GM21447 (cell line): ENCODE data around the gene SKI.

ENCODE experiments used
- ATAC-seq: cut with Tn5 transposase; IDR thresholded peaks from one replicate; pipeline ENCODE4 v1.9.1; 2021; ENCODE audit not compliant: unreplicated experiment

The SKI gene

DNA sequence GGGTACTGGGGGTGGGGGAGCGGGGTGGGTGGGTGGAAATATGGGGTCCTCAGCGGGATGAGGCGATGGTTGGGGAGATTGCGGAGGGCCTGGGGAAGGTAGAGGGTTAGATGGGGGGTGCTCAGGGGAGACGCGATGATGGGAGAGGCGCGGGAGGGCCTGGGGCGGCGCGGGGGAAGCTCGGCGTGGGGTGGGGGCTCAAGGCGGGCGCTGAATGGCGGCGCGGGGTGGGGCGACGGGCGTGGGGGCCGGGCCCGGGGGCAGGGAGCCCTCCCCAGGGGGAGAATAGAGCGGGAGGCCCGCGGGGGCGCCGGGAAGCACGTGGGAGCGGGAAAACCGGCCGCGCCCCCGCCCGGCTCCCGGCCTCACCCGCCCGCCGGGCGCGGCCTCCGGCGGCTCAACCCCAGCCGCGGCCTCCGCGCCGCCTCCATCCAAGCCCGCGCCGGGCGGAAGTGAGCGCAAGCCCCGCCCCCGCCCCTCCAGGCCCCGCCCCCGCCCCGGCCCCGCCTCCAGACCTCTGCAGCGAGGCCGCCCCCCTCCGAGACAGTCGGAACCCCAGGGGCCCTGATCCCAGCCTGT lies 33.7 kb upstream of the SKI start, which contains the start of gene FAAP20:
Gene FAAP20 (minus strand): TSS at position 454 of the 579 bp plus-strand sequence. CDS start 23 bp downstream, at position 431.
- ATAC-seq: peak; percentile 41

DNA sequence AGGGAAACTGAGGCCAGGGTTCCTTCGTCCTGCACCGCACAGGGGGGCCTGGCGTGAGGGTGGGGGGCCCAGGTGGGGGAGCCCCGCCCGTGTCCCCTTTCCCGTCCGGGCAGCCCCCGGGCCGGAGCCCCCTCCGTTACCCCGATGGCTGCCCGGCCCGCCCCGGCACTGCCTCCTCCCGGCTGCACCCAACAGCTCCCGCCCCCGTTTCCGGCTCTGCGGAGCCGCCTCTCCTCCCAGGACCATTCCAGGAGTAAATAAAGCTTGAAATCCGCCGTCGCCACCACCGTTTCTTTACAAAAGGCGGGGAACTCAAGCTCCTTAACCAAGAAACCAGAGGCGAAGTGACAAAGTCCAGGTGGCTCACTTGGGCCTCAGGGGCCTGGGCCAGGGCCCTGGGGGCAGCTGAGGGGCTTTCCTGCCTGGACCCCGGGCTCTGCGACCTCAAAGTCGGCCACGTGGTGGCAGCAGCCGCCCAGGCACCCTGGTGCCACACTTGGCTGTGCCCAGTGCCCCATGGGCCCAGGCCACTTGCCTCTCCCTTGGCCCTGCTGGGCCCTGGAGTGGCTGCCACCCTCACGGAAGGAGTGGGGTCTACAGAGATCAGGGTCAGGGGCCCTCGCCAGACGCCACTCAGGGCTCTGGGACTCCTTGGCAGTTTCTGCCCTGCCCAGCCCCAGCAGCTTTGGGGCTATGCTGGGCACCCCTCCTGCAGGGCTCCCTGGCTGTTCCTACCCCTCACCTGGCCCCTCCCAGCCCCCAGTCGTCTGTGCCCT lies 33.0 kb upstream of the SKI start:
- ATAC-seq: peak; percentile 60

DNA sequence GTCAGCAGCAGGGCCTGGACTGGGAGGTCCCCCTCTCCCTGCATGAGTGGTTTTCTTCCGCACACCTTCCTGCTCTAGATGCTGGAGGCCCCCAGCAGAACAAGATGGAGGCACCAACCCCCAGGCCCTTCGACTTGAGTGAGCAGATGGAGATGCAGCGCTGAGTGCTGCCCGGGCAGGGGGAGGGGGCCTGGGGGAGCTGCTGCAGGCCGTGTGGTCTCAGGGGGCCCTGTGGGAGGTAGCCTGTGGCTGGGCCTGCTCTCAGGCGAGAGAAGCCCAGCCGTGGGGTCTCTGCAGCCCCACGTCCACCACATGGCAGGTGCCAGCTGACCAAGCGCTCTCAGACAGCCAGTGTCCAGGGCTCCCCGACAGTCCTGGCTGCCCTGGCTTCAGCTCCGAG lies 32.3 kb upstream of the SKI start:
- no peak for ATAC-seq

DNA sequence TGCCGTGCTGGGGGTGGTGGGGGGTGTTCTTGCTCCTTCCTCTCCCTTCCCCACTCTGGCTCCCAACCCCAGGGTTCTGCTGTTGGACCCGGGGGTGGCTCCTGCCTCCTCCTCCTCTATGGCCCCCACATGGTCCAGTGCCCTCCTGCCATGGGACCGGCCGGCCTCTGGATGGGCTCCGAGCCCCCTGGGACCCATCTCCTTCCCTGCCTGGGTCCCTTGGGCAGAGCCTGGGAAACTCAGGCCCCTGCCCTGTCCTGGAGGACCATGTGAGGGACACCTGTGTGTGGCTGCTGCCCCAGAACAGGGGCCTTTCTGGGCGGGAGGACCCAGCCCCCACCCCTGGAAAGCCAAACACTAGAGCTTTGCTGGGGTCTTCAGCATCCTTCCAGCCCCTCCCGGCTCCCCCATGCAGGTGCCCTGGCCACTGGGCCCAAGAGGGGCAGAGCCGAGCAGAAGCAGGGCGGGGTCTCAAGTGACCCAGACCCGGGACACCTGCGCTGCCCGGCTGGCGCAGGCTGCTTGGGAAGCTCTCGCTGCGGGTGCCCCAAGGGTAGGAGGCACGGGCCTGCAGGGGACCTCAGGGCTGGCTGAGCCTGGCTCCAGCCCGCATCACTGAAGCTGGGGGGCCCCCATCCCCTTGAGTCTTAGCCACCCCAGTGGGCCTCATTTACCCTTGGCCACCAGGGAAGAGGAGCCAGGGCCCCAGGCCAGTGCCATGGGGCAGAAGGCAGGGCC lies 31.0 kb upstream of the SKI start:
- no peak for ATAC-seq

DNA sequence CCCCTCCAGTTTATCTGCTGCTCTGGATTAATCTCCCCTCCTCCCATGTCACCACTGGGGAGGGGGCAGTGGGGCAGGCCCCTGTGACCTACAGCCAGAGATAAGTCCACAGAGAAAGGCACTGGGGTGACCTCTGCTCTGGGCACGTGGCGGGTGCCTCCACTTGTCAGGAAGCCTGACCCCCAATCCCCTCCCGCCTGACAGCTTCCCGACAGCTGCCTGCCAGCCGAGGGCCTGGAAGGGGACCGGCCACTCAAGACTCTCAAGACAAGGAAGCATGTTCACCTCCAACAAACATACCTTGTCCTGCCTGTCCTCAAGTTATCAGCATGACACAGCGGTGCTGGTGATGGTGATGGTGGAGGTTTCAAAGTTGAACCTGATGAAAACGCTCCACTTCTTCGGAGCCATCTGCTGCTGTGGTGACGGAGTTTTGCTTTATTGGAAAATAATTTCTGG lies 30.4 kb upstream of the SKI start:
- no peak for ATAC-seq

DNA sequence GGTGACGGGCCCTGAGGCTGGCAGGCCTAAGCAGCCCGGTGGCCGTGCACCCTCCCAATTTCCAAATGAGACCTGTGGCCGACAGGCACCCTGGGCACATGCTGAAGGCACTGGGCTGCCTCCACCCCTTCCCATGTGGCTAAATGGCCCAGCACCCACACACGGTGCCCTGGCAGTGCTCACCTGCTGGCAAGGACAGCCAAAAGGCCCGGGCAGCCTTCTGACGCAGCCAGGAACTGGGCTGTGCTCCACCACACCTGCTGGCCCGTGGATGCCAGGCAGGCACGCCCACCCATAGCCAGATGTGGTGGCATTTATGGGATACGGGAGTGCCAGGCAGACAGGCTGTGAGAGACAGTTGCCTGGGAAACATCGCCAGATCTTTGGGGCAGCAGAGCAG lies 29.5 kb upstream of the SKI start:
- ATAC-seq: no peak

DNA sequence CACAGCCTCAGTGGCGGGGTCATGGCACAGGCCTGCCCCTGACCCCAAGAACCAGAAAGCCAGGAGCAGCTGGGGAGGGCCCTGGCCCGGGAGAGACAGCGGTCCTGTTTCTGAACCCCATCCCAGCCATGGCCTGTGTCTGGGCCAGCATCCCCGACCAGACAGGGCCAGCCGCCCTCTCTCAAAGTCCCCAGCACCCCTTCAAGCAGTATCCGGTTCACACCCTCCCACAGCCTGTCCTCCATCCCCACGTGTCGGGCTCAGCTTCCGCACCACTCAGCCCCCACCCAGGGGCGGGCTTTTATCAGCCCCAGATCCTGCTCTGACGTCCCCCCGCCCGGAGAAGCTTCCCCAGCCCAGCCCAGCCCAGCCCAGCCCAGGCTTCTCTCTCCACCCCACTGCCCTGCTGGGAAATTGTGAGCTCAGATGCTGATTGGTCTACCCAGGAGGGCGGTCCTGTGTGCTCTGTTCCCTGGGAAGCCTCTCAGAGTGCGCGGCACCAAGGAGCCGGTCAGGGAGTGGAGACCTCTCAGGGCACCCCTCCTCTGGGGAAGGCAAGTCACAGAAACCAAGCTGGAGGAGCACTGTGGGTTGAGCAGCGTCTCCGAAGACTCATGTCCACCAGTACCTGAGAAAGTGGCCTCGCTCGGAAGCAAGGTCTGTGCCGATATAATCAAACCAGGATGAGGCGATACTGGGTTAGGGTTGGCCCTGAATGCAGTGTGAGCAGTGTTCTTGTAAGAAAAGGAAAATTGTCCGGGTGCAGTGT lies 28.9 kb upstream of the SKI start:
- peak; percentile 46 for ATAC-seq

DNA sequence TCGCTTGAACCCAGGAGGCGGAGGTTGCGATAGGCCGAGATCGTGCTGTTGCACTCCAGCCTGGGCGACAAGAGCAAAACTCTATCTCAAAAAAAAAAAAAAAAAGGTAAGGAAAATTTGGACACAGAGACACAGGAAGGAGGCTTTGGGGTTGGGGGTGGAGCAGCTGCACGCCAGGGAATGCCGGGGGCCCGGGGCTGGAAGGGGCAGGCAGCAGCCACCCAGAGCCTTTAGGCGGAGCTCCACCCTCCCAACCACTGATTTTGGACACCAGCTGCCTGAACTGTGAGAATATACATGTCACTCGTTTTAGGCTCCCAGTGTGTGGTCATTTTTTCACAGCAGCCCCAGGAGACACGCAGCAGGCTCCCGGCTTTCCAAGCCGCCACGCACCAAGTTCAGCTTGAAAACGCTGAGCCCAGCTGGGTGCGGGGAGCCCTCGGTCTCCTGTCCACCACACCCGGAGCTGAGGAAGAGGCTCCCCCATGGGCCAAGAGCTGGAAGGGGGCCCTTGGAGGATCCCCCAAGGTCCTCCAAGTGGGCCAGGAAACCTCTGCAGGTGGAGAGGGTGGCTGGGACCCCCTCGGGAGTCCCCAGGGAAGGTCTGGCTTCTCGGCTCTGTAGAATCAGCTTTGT lies 27.7 kb upstream of the SKI start:
- no peak for ATAC-seq

DNA sequence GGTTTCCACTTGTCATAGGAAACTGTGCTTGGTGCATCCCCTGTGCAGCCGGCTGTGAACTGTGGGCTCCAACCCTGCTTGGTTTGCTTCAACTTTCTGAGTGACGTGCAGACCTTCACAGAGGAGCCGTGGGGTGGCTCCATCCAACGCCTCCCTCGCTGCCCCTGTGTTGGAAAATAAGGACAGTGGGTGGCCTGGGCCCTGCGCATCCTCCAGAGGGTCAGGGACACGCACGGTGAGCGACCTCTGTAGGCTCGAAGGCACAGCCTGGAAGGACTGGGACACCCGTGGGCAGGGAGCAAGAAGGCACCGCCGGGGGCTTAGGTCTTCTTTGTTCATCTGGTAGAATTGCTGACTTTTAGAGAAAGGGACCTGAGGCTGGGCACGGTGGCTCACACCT lies 27.1 kb upstream of the SKI start:
- ATAC-seq: no peak

DNA sequence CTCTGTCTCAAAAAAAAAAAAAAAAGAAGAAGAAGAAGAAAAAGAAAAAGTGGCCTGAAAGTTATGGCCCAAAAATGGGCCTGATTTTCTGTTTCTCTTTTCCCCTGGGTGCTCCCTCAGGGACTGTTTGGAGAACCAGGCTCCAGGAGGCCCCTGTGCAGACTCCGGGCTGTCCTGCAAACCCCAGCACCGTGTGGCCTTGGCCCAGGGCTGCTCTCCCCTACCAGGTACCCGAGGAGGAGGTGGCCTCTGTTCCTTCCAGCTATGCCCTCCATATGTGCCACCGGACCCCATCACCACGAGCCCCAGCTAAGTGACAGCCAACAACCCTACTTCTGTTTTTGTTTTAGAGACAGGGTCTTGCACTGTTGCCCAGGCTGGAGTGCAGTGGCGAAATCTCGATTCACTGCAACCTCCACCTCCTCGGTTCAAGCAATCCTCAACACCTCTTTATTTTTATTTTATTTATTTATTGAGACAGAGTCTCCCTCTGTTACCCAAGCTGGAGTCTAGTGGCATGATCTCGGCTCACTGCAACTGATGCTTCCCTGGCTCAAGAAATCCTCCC lies 26.0 kb upstream of the SKI start:
- no peak for ATAC-seq

DNA sequence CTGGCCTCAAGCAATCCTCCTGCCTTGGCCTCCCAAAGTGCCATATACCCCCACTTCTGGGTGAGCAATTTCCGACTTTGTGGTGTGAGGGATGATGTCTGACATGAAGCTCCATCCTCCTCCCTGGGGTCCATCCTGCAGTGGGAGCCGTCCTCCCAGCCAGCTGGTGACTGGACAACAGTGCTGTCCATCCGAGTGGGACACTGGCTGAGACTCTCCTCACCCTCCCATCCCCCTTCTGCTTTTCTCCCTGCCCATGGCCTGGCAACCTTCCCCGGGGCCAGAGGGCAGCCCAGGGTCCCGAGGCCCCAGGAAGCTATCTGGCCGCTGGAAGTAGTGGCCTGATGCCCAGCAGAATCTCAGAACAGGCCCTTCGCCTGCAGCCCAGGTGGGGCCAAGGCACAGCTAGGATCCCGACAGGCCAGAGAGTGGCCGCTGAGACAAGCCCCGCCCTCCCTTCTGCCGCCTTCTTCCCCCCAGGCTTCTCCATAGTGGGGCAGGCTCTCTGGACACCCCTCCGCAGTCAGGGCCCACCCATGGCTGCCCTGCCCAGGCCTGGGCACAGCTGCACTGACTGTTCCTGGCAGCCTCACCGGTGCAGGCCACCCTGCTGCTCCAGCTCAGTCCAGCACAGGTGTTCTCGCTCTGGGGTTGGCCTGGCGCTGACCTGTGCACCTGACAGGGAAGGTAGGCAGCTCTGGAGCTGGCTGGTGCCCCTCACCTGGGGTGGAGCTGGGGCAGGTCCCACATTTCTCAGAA lies 25.1 kb upstream of the SKI start:
- ATAC-seq: no peak

DNA sequence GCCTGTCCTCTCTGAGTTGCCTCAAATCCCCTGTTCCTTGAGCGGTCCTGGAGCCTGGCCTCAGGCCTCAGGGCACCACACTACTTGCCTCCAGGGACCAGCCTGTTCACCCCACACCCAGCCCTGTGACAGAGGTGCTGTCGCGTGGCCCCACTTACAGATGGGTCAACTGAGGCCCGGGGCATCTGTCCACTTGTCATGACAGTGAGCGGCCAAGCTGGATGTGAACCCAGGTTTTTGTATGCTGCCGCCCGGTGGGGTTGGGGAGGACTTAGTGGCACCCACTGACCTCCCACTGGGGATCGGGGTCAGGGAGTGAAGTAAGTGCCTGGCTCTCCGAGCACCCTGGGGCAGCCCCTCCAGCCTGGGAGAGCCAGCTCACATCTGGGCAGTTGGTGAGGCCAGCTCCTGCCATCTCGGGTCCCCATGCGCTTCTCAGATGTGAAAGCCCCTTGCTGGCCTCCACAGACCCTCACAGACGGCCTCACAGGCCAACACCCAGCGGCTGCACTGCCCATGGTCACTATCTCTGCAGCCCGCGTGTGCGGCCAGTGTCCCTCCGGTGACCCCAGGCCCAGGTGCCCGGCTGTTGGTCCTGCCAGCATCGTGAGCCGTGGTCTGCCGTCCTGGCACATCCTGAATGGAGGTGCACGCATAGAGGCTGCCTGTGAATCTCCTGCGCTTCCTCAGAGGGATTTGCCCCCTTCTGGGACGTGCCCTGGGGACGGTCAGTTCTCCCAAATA lies 24.3 kb upstream of the SKI start:
- no peak for ATAC-seq

DNA sequence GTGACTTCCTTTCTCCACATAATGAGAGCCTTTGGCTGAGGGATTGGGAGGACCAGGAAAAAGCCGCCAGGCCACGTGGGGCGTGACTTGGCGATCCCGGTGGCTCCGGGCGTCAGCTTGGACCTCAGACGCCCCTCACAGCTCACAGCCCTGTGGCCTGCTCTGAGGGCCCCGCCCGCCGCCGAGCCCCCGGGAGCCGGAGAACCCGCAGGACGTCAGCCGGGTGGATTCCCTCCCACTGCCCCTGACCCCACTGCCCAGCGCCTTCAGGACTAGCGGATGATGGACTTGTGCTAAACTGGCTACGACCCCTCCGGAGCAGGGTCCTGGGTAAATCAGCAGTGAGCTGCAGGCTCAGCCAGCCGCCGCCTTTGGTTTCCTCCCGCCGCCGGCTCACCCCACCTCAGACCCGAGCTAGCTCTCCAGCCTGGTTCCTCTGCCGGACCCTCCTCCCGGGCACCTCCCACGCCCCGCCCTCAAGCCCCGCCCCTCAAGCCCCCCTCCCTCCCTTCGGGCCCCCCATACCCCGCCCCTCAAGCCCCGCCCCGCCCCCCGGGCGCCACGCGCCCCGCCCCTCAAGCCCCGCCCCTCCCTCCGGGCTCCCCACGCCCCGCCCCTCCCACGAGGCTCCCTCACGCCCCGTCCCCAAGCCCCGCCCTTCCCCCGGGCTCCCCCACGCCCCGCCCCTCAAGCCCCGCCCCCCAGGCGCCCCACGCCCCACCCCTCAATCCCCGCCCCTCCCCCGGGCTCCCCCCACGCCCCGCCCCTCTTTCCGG lies 23.5 kb upstream of the SKI start:
- peak; percentile 54 for ATAC-seq

DNA sequence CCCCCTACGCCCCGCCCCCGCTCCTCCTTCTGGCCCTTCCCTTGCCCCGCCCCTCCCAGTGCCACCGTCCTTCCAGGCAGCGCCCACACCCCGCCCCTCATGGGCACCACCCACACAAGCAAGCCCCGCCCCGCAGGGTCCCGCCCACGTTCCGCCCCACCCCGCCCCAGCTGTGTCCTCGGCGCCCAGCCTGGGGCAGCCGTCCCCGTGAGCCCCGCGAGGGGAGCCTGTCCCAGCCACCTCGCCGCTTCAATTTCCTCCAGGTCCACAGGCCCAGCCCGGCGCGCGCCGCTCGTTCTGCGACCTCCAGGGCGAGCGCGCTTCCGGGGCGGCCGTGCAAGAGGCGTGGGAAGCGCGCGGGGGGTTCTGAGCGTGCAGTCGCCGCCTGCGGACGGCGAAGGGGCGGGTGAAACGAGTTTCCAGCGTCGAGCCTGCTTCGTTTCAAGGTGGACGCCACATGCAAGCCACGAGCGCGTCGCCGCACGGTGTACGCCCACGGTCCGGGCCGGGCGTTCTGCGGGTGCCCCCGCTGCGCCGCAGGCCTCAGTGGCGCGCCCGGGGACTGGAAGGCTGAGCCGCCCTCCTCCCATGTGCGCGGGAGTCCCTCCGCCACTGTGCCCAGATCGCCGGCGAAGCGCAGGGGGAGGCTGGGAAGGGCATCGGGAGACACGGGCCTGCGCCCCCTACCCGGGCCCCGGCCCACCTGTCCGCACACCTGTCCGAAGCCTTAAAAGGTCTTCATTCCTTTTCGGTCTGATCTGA lies 22.7 kb upstream of the SKI start:
- ATAC-seq: peak; percentile 48

DNA sequence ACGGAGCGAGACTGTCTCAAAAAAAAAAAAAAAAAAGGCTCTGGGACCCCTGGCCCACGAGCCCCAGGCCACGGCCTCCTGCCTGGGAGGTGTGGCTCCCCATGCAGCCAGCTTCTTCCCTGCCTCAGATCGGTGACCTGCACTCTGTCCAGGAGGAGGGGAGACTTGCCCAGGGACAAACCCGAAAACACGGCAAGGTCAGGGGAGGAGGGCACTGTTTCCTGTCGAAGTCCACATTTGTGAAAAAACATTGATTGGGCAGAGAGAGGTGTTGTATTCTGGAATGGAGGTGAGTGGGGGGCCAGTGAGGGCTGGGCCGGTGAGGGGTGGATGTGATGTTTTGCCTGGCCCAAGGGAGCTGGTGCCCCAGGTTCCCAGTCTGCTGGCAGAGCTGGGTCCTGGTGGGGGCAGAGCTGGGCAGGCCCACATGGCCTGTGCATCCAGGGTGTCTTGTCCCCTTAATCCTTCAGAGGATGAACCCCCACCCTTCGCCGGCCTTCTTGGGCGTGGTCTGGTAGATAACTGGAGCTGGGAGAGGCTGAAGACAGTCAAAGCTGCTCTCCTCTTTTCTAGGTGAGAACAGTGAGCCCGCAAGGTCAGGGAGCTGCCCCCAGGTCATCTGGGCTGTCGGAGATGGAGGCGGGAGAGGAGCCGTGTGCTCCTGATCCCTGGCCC lies 21.2 kb upstream of the SKI start:
- ATAC-seq: no peak

DNA sequence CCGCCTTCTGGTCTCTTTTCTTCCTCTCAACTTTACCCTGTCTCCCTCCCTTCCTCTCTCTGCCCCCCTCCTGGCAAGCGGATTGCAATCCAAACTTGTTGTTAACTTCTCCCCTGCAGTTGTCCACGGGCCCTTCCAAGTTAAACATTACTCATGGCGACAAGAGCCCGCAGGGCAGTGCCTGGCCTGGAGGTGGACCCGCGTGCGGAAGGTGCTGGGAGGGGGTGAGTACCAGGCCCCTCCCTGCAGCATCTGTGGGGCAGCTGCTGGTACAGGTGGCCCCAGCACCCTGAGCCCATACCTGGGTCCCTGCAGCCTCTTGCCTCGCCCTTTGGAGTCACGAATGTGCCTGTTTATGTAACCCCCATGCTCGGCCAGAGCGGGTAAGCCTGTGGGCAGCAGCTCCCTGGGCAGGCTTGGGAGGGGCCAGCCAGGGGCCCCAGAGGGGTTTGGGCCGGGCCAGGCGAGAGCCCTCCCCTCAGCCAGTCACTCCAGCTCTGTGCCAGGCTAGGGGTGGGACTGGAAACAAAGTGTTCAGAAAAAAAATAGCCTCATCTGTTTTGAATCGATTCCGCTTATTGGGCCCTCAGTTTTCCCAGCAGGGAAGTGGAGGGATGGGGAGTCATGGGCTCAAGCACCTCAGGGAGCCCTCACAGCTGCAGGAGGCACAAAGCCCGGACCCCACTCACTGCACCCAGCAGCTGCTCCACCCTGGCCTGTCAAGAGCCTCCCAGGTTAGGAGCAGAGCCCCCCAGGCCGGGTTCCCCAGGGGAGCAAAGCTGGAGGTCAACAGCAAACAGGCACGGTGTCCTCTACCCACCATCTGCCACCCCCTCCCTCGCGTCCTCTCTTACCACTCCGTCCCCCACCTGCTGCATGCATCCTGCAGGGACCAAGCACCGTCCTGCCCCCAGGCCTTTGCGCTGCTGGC lies 19.5 kb upstream of the SKI start:
- no peak for ATAC-seq
